Thyroid gland (tissue), 4 donors: ENCODE results near the gene GPR63.

Source experiments
- CTCF ChIP-seq, 6 experiments: fragments of 200-600 bp in 3 of 6; fragments of 450-650 bp in 3 of 6; sonication (generic) in 3 of 6; IDR thresholded peaks; one replicate each; pipeline ENCODE4 v1.5.1; 2016 to 2019; ENCODE audit warnings: antibody characterized with exemption in 6 of 6, mild to moderate bottlenecking in 2 of 6, inconsistent platforms in 1 of 6, moderate library complexity in 1 of 6
- POLR2A ChIP-seq, 2 donors: fragments of 450-650 bp; IDR thresholded peaks; one replicate each; pipeline ENCODE4 v1.6.1; 2017; ENCODE audit warnings: antibody characterized with exemption in 2 of 2, mild to moderate bottlenecking in 2 of 2, moderate library complexity in 1 of 2

GRCh38 chr6:96852605-96853004, 15.3 kb upstream of the GPR63 start:
- TF ChIP-seq CTCF (IDR thresholded peaks at IDR 0.05) (no peak), POLR2A (IDR thresholded peaks at IDR 0.05) (no peak)
